Measurements from ENCODE around the gene CD200R1. TPM values are rescaled to one million over a fixed set of nuclear protein-coding genes. Genes with fewer than 3 reads are reported as not detected.

Gene CD200R1
- total and polyA plus RNA-seq, 2 of the 13 experiments (the other 11 are each of a cell fraction or from before 2014, with no cell fraction given) = 0.04 TPM; not detected in 1

DNA sequence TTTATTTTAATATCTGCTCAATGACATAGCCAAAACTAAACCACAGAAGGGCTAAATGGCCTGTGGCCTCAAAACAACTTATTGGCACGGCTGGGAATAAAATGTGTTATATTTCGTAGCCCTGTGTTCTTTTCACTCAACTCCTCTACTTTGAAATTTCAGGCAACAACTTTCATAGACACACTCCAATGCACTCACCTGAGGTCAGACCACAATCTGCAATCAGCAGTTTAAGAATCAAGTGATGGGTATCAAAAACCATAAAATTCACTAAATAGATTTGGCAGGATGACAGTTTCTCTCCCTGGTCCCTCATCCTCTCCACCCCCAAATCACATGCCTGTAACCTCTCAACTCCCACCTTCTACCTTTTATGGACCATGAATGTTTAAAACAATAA is 2.0 kb upstream of the CD200R1 start:
- intact Hi-C loops (cut with micrococcal nuclease; ENCODE audit: unreplicated experiment) (no loop called here), in situ Hi-C loops (cut with HindIII; ENCODE audit: extremely low pct_ligation_motif_present, low pct_unique_long_range_greater_than_20kb) (loop anchor here (5.0 kb wide), 2 partner anchors 240 to 335 kb away; partner anchors contain the start of gene CCDC80)
- H3K4me1 ChIP-seq (ENCODE audit: insufficient read depth, low read length) = peaks cover 11% of the 10 kb centered on the region; the same call in 1 of the 2 replicates
- no peak overlapping the region for H3K4me2 ChIP-seq (ENCODE audit: low read depth, low read length)
- no peaks in the 10 kb centered on the region for H4K20me1 ChIP-seq (ENCODE audit: insufficient read depth, low read length)
- no peak overlapping the region for H3K4me3 ChIP-seq (replicated peaks in 1 of 3; ENCODE audit: insufficient read depth in 1 of 3, low read depth in 2 of 3, low read length in 3 of 3)
- H3K9me3 ChIP-seq (ENCODE audit: low read length) = no peaks in the 10 kb centered on the region
- no peak overlapping the region for H3K9ac ChIP-seq (ENCODE audit: insufficient read depth, low read depth, low read length)
- BruUV-seq (replicated peaks) = no TSS peak
- no peaks in the 10 kb centered on the region for H3K79me2 ChIP-seq (ENCODE audit: insufficient read depth, low read length)
- no peak for DNase-seq (ENCODE audit: low spot score)
- ChIA-PET POLR2A (no interaction called here), CTCF (ENCODE audit: low intra/inter-chr PET ratio, low total read pairs) (no interaction called here)
- peaks cover 0 to 5% of the 10 kb centered on the region in 2 experiments; a peak in 1 of 5 replicates for H3K27me3 ChIP-seq (ENCODE audit: control insufficient read depth in 1 of 2, insufficient read depth in 2 of 2, low read length in 2 of 2)
- no peak overlapping the region for H2AFZ ChIP-seq (ENCODE audit: low read length)
- H3K27ac ChIP-seq (ENCODE audit: extremely low read length, insufficient read depth, low read length) = no peak overlapping the region
- no peaks in the 10 kb centered on the region for H3K36me3 ChIP-seq (replicated peaks in 1 of 2; ENCODE audit: control insufficient read depth in 1 of 2, insufficient read depth in 2 of 2, low read length in 2 of 2)
- ATAC-seq = no peak
- no peak for FAIRE-seq
- 2% methylated on average over 2 of the region's 2 CpGs for WGBS (ENCODE audit: low lambda C conversion rate)
- TF ChIP-seq ARNT2 (CRISPR knock-in tag; IDR thresholded peaks at IDR 0.05; ENCODE audit: low read depth) (no peak), ZNF550 (CRISPR knock-in tag; IDR thresholded peaks at IDR 0.05; ENCODE audit: borderline replicate concordance) (no peak), BRD4 (CRISPR knock-in tag; IDR thresholded peaks at IDR 0.05) (no peak), TBP (CRISPR knock-in tag; IDR thresholded peaks at IDR 0.05) (no peak), HNRNPLL (IDR thresholded peaks at IDR 0.05; ENCODE audit: low read depth, low read length, poor library complexity, severe bottlenecking) (no peak), ZNF567 (CRISPR knock-in tag; IDR thresholded peaks at IDR 0.05; ENCODE audit: borderline replicate concordance) (no peak), ZNF709 (CRISPR knock-in tag; IDR thresholded peaks at IDR 0.05) (no peak), ZNF431 (CRISPR knock-in tag; IDR thresholded peaks at IDR 0.05; ENCODE audit: borderline replicate concordance, low read depth) (no peak), BRCA1 (CRISPR knock-in tag; IDR thresholded peaks at IDR 0.05) (no peak), RXRA (CRISPR knock-in tag; IDR thresholded peaks at IDR 0.05) (no peak), ZNF451 (CRISPR knock-in tag; IDR thresholded peaks at IDR 0.05) (no peak), ZNF44 (CRISPR knock-in tag; IDR thresholded peaks at IDR 0.05) (no peak), MAFK (conservative IDR thresholded peaks at IDR 0.05 in 1 of 2, IDR thresholded peaks at IDR 0.05 in 1 of 2; ENCODE audit: low read length in 2 of 2) (no peak), KDM5B (CRISPR knock-in tag; IDR thresholded peaks at IDR 0.05; ENCODE audit: borderline replicate concordance) (no peak)
- TF ChIP-seq, protein P1, sequence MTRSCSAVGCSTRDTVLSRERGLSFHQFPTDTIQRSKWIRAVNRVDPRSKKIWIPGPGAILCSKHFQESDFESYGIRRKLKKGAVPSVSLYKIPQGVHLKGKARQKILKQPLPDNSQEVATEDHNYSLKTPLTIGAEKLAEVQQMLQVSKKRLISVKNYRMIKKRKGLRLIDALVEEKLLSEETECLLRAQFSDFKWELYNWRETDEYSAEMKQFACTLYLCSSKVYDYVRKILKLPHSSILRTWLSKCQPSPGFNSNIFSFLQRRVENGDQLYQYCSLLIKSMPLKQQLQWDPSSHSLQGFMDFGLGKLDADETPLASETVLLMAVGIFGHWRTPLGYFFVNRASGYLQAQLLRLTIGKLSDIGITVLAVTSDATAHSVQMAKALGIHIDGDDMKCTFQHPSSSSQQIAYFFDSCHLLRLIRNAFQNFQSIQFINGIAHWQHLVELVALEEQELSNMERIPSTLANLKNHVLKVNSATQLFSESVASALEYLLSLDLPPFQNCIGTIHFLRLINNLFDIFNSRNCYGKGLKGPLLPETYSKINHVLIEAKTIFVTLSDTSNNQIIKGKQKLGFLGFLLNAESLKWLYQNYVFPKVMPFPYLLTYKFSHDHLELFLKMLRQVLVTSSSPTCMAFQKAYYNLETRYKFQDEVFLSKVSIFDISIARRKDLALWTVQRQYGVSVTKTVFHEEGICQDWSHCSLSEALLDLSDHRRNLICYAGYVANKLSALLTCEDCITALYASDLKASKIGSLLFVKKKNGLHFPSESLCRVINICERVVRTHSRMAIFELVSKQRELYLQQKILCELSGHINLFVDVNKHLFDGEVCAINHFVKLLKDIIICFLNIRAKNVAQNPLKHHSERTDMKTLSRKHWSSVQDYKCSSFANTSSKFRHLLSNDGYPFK (CRISPR knock-in tag; IDR thresholded peaks at IDR 0.05; ENCODE audit: borderline replicate concordance) = no peak
- TF ChIP-seq, protein P2, sequence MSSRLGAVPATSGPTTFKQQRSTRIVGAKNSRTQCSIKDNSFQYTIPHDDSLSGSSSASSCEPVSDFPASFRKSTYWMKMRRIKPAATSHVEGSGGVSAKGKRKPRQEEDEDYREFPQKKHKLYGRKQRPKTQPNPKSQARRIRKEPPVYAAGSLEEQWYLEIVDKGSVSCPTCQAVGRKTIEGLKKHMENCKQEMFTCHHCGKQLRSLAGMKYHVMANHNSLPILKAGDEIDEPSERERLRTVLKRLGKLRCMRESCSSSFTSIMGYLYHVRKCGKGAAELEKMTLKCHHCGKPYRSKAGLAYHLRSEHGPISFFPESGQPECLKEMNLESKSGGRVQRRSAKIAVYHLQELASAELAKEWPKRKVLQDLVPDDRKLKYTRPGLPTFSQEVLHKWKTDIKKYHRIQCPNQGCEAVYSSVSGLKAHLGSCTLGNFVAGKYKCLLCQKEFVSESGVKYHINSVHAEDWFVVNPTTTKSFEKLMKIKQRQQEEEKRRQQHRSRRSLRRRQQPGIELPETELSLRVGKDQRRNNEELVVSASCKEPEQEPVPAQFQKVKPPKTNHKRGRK (CRISPR knock-in tag; IDR thresholded peaks at IDR 0.05) = no peak
- TF ChIP-seq, protein P3, sequence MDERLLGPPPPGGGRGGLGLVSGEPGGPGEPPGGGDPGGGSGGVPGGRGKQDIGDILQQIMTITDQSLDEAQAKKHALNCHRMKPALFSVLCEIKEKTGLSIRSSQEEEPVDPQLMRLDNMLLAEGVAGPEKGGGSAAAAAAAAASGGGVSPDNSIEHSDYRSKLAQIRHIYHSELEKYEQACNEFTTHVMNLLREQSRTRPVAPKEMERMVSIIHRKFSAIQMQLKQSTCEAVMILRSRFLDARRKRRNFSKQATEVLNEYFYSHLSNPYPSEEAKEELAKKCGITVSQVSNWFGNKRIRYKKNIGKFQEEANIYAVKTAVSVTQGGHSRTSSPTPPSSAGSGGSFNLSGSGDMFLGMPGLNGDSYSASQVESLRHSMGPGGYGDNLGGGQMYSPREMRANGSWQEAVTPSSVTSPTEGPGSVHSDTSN (CRISPR knock-in tag; IDR thresholded peaks at IDR 0.05) = no peak
- TF ChIP-seq, protein P4, sequence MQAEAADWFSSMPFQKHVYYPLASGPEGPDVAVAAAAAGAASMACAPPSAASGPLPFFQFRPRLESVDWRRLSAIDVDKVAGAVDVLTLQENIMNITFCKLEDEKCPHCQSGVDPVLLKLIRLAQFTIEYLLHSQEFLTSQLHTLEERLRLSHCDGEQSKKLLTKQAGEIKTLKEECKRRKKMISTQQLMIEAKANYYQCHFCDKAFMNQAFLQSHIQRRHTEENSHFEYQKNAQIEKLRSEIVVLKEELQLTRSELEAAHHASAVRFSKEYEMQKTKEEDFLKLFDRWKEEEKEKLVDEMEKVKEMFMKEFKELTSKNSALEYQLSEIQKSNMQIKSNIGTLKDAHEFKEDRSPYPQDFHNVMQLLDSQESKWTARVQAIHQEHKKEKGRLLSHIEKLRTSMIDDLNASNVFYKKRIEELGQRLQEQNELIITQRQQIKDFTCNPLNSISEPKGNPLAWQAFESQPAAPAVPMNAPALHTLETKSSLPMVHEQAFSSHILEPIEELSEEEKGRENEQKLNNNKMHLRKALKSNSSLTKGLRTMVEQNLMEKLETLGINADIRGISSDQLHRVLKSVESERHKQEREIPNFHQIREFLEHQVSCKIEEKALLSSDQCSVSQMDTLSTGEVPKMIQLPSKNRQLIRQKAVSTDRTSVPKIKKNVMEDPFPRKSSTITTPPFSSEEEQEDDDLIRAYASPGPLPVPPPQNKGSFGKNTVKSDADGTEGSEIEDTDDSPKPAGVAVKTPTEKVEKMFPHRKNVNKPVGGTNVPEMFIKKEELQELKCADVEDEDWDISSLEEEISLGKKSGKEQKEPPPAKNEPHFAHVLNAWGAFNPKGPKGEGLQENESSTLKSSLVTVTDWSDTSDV (CRISPR knock-in tag; IDR thresholded peaks at IDR 0.05) = no peak

Measured in HepG2 (cell line).